PC-9 (cell line): Measurements from ENCODE around the gene MAML3.

Source experiments
- CTCF ChIP-seq: fragments of 200-600 bp; sonication (generic); conservative IDR thresholded peaks from 2 replicates; pipeline ENCODE4 v1.6.1; 2017; ENCODE audit warnings: mixed run types, antibody characterized with exemption, mild to moderate bottlenecking, moderate library complexity
- EZH2 ChIP-seq: fragments of 200-600 bp; sonication (generic); IDR thresholded peaks from 2 replicates; pipeline ENCODE4 v1.8.0; 2017; ENCODE audit warnings: antibody characterized with exemption, low read depth

GRCh38 chr4:140048419-140048995, 105.5 kb downstream of the MAML3 start:
- TF ChIP-seq CTCF (no peak), EZH2 (no peak)
